ENCODE data around the gene WDR75.
"Not testable (repeated sequence)": the region's sequence is repeated elsewhere in the genome, so short reads cannot be mapped to it uniquely, and the experiment has no call there.

The WDR75 gene

GRCh38 chr2:189442468-189442867 is 1.2 kb downstream of the WDR75 start:
- no peak for DNase-seq

GRCh38 chr2:189444322-189444721 is 3.0 kb downstream of the WDR75 start:
- no peak for DNase-seq

- no peak for DNase-seq
These were observed 5.5 kb downstream of the WDR75 start for GRCh38 chr2:189446780-189447179.

GRCh38 chr2:189454009-189454408 is 12.7 kb downstream of the WDR75 start:
- DNase-seq = no peak

- no peak for DNase-seq
These were observed 23.8 kb downstream of the WDR75 start for GRCh38 chr2:189465076-189465475.

- no peak for DNase-seq
These were observed 24.2 kb downstream of the WDR75 start for GRCh38 chr2:189465478-189465877.

GRCh38 chr2:189466046-189466445 is 24.8 kb downstream of the WDR75 start:
- no peak for DNase-seq

GRCh38 chr2:189466656-189467055 is 25.4 kb downstream of the WDR75 start:
- no peak for DNase-seq

GRCh38 chr2:189467160-189467559 is 25.9 kb downstream of the WDR75 start:
- DNase-seq = no peak

- no peak for DNase-seq
These were observed 26.3 kb downstream of the WDR75 start for GRCh38 chr2:189467593-189467992.

GRCh38 chr2:189474526-189474925 is 33.3 kb downstream of the WDR75 start:
- no peak for DNase-seq

GRCh38 chr2:189477756-189478155 is 36.5 kb downstream of the WDR75 start:
- DNase-seq = no peak

GRCh38 chr2:189478289-189478688 is 37.0 kb downstream of the WDR75 start:
- not testable (repeated sequence) for DNase-seq

- DNase-seq = no peak
These were observed 39.8 kb downstream of the WDR75 start for GRCh38 chr2:189481071-189481470.

- no peak for DNase-seq
These were observed 42.3 kb downstream of the WDR75 start for GRCh38 chr2:189483571-189483970.

- DNase-seq = no peak
These were observed 42.9 kb downstream of the WDR75 start for GRCh38 chr2:189483980-189484740.

GRCh38 chr2:189485146-189485545 is 43.9 kb downstream of the WDR75 start:
- no peak for DNase-seq

GRCh38 chr2:189486237-189486770 is 45.0 kb downstream of the WDR75 start:
- DNase-seq = no peak

- DNase-seq = no peak
These were observed 46.2 kb downstream of the WDR75 start for GRCh38 chr2:189487283-189488007.

- DNase-seq = no peak
These were observed 46.7 kb downstream of the WDR75 start for GRCh38 chr2:189488008-189488310.

GRCh38 chr2:189492451-189492850 is 51.2 kb downstream of the WDR75 start:
- no peak for DNase-seq

- no peak for DNase-seq
These were observed 56.9 kb downstream of the WDR75 start for GRCh38 chr2:189498205-189498604.

- DNase-seq = no peak
These were observed 57.9 kb downstream of the WDR75 start for GRCh38 chr2:189499137-189499536.

- DNase-seq = no peak
These were observed 59.3 kb downstream of the WDR75 start for GRCh38 chr2:189500456-189501160.

Measured in activated T-cell treated with anti-CD3 and anti-CD28 coated beads, Interleukin-2, amount 50 U/mL, for 1 hour (primary cell).